MCF 10A (cell line): ENCODE data around the gene SLC22A5. TPM values are rescaled to one million over a fixed set of nuclear protein-coding genes. Genes with fewer than 3 reads are reported as not detected.

Source experiments
- Bru-seq: library from RNA; stranded (reverse); fragments of 400-500 nt; gene quantifications from one replicate; lab custom pipeline; 2021; lab: Mats Ljungman, UMichigan
- BruChase-seq, 2 experiments: library from RNA; stranded (reverse); fragments of 400-500 nt; gene quantifications; one replicate each; lab custom pipeline; 2021; lab: Mats Ljungman, UMichigan
- BruUV-seq: library from RNA; stranded (reverse); fragments of 400-500 nt; replicated peaks from 2 replicates; lab custom pipeline; 2021; lab: Mats Ljungman, UMichigan
- CTCF ChIA-PET: fragments of 300-600 bp; sonication (Branson Sonifier 250); formaldehyde crosslinking; extraction: SDS; loops from one replicate; lab custom pipeline; 2021; ENCODE audit warnings: antibody characterized with exemption, inconsistent platforms; lab: Yijun Ruan, JAX
- POLR2A ChIA-PET: fragments of 300-600, 350-650 bp; sonication (Branson Sonifier 250); formaldehyde crosslinking; extraction: SDS; loops from one replicate; lab custom pipeline; 2020; ENCODE audit warnings: antibody characterized with exemption, inconsistent platforms; lab: Yijun Ruan, JAX
- DNase-seq: peaks from one replicate; pipeline ENCODE4 v3.0.0-alpha.2; 2018; ENCODE audit not compliant: unreplicated experiment
- H3K27ac Mint-ChIP-seq: one replicate; pipeline ENCODE4 v1.8.0; 2022; ENCODE audit warnings: mild to moderate bottlenecking, low read depth, mixed read lengths; ENCODE audit not compliant: unreplicated experiment
- H3K27me3 Mint-ChIP-seq: one replicate; pipeline ENCODE4 v1.8.0; 2022; ENCODE audit warnings: mixed read lengths; ENCODE audit not compliant: insufficient read depth, unreplicated experiment
- H3K36me3 Mint-ChIP-seq: one replicate; pipeline ENCODE4 v1.8.0; 2022; ENCODE audit warnings: mild to moderate bottlenecking, moderate library complexity, mixed read lengths; ENCODE audit not compliant: insufficient read depth, unreplicated experiment
- H3K4me1 Mint-ChIP-seq: one replicate; pipeline ENCODE4 v1.8.0; 2022; ENCODE audit warnings: mixed read lengths; ENCODE audit not compliant: insufficient read depth, unreplicated experiment
- H3K4me3 Mint-ChIP-seq: one replicate; pipeline ENCODE4 v1.8.0; 2022; ENCODE audit warnings: mild to moderate bottlenecking, moderate library complexity, mixed read lengths; ENCODE audit not compliant: unreplicated experiment
- H3K9me3 Mint-ChIP-seq: one replicate; pipeline ENCODE4 v1.8.0; 2022; ENCODE audit warnings: mixed read lengths; ENCODE audit not compliant: unreplicated experiment
- CTCF ChIP-seq: fragments of 200-600 bp; IDR thresholded peaks from one replicate; pipeline ENCODE4 v1.8.0; 2022; ENCODE audit warnings: antibody characterized with exemption, mild to moderate bottlenecking; ENCODE audit not compliant: unreplicated experiment
- intact Hi-C: fragments of 100-400 bp; cut with micrococcal nuclease; formaldehyde crosslinking; loops from 2 replicates; pipeline ENCODE4 v1.14.1; 2022
- long read RNA-seq: library from polyadenylated mRNA; stranded (forward); transcript quantifications from one replicate; pipeline ENCODE4 v2.0.0, GENCODE V29; 2022
- total RNA-seq: library from RNA; stranded (reverse); gene quantifications from 2 replicates; pipeline ENCODE4 v1.2.3, GENCODE V29; 2022

Gene SLC22A5
- total RNA-seq = 122 and 167 TPM in 2 replicates
- Bru-seq, nascent RNA = percentile 98 among the genes with signal in this experiment
- percentile 95 among the genes with signal in this experiment for BruChase-seq, experiment 1, labeled RNA remaining after a 6-hour chase
- BruChase-seq, experiment 2, labeled RNA remaining after a 2-hour chase = percentile 99 among the genes with signal in this experiment
- long read RNA-seq, transcript SLC22A5-203 (11 exons, 1,746 nt) = minor isoform, 18 of 641 reads
- long read RNA-seq, transcript SLC22A5-201 (10 exons, 3,237 nt) = major isoform, 382 of 641 reads
- long read RNA-seq, partial matches to known transcripts = 21 of 641 reads
- long read RNA-seq, other reads (novel, unspliced or antisense) = 218 of 641 reads

DNA sequence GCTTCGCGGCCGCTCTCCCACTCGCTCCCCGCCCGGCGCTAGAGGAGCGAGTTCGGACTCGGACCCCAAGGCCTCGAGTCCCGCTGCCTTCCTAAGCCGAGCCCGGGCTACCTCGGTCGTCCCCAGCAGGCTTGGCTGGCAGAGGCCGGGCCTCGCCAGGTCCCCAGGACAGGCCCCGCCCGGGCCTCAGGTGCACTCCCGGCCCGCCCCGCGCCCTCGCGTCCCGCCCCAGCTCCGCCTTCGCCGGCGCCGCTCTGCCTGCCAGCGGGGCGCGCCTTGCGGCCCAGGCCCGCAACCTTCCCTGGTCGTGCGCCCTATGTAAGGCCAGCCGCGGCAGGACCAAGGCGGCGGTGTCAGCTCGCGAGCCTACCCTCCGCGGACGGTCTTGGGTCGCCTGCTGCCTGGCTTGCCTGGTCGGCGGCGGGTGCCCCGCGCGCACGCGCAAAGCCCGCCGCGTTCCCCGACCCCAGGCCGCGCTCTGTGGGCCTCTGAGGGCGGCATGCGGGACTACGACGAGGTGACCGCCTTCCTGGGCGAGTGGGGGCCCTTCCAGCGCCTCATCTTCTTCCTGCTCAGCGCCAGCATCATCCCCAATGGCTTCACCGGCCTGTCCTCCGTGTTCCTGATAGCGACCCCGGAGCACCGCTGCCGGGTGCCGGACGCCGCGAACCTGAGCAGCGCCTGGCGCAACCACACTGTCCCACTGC is at the start of gene SLC22A5:
SLC22A5 (plus strand) TSS at position 237 of the 707 bp plus-strand sequence; CDS start at position 500, 263 bp downstream.
- no peaks in the 10 kb centered on the region for H3K27me3 Mint-ChIP-seq
- H3K4me1 Mint-ChIP-seq = peaks cover 44% of the 10 kb centered on the region
- BruUV-seq = no TSS peak
- H3K36me3 Mint-ChIP-seq = peaks cover 31% of the 10 kb centered on the region
- DNase-seq = peak; percentile 84
- ChIA-PET POLR2A (interaction anchor here (0.6 to 11.9 kb wide), 39 partner anchors 8 to 1284 kb away, joined by 3 to 178 read pairs (median 4); partner anchors contain the start of genes IRF1, P4HA2 and SLC22A4), CTCF (interaction anchor here (0.6 to 5.0 kb wide), 14 partner anchors 11 to 260 kb away, joined by 3 to 37 read pairs (median 4); partner anchors contain the start of gene SLC22A4)
- intact Hi-C loops = loop anchor here (1.0 to 5.0 kb wide), 6 partner anchors 19 to 304 kb away; partner anchors contain the start of gene P4HA2
- H3K27ac Mint-ChIP-seq = peak within 1 kb of the TSS; percentile 39
- peak within 1 kb of the TSS; percentile 79 for H3K4me3 Mint-ChIP-seq
- no peaks in the 10 kb centered on the region for H3K9me3 Mint-ChIP-seq
- no peak for TF ChIP-seq CTCF

GRCh38 chr5:132319975-132320374 is 49.5 kb upstream of the SLC22A5 start:
- ChIA-PET CTCF (interaction anchor here (0.9 to 1.6 kb wide), 2 partner anchors 81 to 141 kb away, joined by 3 to 5 read pairs; no protein-coding TSS in a partner anchor), POLR2A (interaction anchor here (1.2 kb wide), 1 partner anchor 20 kb away, joined by 4 read pairs; no protein-coding TSS in a partner anchor)
- no peak overlapping the region for H3K4me3 Mint-ChIP-seq
- H3K4me1 Mint-ChIP-seq = no peaks in the 10 kb centered on the region
- intact Hi-C loops = no loop called here
- no peaks in the 10 kb centered on the region for H3K9me3 Mint-ChIP-seq
- H3K27ac Mint-ChIP-seq = no peak overlapping the region
- no TSS peak for BruUV-seq
- H3K27me3 Mint-ChIP-seq = no peaks in the 10 kb centered on the region
- no peak for DNase-seq
- H3K36me3 Mint-ChIP-seq = peaks cover 69% of the 10 kb centered on the region
- no peak for TF ChIP-seq CTCF

DNA sequence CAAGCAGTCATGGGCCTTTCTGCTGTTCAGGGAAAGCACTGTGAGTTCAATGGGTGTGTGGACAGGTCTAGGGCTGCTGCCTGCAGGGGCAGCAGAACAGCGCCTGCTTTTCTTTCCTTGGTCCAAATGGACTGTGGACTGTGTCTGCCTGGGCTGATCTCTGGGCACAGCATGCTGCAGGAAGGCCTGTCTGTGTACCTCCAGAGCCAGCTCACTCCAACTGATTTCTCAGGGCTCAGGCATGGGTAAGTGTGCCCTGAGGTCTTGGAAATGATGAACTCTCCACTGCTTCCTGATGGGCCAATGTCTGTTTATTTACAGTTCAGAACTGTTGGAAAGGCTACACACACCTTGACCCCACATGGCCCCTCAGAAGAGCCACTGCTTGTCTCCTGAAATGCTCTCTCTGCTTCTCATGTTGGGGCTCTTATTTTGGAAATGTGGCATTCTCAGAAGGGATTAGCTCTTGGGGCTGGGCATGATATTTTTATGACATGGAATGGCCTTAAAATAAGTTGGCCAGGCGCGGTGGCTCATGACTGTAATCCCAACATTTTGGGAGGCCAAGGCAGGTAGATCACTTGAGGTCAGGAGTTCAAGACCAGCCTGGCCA is 48.3 kb upstream of the SLC22A5 start:
- POLR2A ChIA-PET = interaction anchor here (0.6 kb wide), 1 partner anchor 20 kb away, joined by 3 read pairs; no protein-coding TSS in a partner anchor
- Mint-ChIP-seq H3K27me3 (no peaks in the 10 kb centered on the region), H3K9me3 (no peaks in the 10 kb centered on the region), H3K36me3 (peaks cover 61% of the 10 kb centered on the region), H3K4me1 (no peaks in the 10 kb centered on the region), H3K27ac (no peak overlapping the region), H3K4me3 (no peak overlapping the region)
- DNase-seq = no peak
- BruUV-seq = no TSS peak
- CTCF ChIA-PET = interaction anchor here (0.5 to 1.0 kb wide), 2 partner anchors 18 to 40 kb away, joined by 3 read pairs; no protein-coding TSS in a partner anchor
- no peak for TF ChIP-seq CTCF
- intact Hi-C loops = no loop called here
